Suprapubic skin (tissue), 4 donors: ENCODE data around the gene SSTR3. TPM values are rescaled to one million over a fixed set of nuclear protein-coding genes. Genes with fewer than 3 reads are reported as not detected.

Source experiments
- DNase-seq, 2 donors: peaks; one replicate each; pipeline ENCODE4 v3.0.0-alpha.2; 2019; ENCODE audit warnings: low spot score in 2 of 2
- H3K27ac ChIP-seq: fragments of 200-600 bp; sonication (generic); one replicate; pipeline ENCODE4 v1.5.1; 2019
- H3K27me3 ChIP-seq: fragments of 200-600 bp; sonication (generic); one replicate; pipeline ENCODE4 v1.5.1; 2019
- H3K36me3 ChIP-seq: fragments of 200-600 bp; sonication (generic); one replicate; pipeline ENCODE4 v1.5.1; 2019
- H3K4me1 ChIP-seq: fragments of 200-600 bp; sonication (generic); one replicate; pipeline ENCODE4 v1.5.1; 2019
- H3K4me3 ChIP-seq: fragments of 200-600 bp; sonication (generic); one replicate; pipeline ENCODE4 v1.5.1; 2019; ENCODE audit warnings: mild to moderate bottlenecking
- H3K9me3 ChIP-seq: fragments of 200-600 bp; sonication (generic); one replicate; pipeline ENCODE4 v1.5.1; 2019
- CTCF ChIP-seq, 2 donors: fragments of 200-600 bp in 1 of 2; fragments of 450-650 bp in 1 of 2; sonication (generic) in 1 of 2; IDR thresholded peaks; one replicate each; pipeline ENCODE4 v1.5.1; 2016 to 2019; ENCODE audit warnings: antibody characterized with exemption in 2 of 2, mild to moderate bottlenecking in 1 of 2, moderate library complexity in 1 of 2
- EP300 ChIP-seq: sonication (generic); formaldehyde crosslinking; IDR thresholded peaks from one replicate; pipeline ENCODE4 v1.6.1; 2017; ENCODE audit warnings: antibody characterized with exemption
- POLR2A ChIP-seq, 2 donors: fragments of 450-650 bp; IDR thresholded peaks; one replicate each; pipeline ENCODE4 v1.6.1; 2017; ENCODE audit warnings: antibody characterized with exemption in 2 of 2, mild to moderate bottlenecking in 2 of 2, moderate library complexity in 2 of 2
- POLR2AphosphoS5 ChIP-seq, 3 donors: sonication (generic); formaldehyde crosslinking; IDR thresholded peaks; one replicate each; pipeline ENCODE4 v1.6.1; 2017; ENCODE audit warnings: antibody characterized with exemption in 3 of 3
- WGBS: methylation state at CpG from one replicate; pipeline ENCODE4 v1.1.5; 2018; 5-methylcytosine and 5-hydroxymethylcytosine counted together
- total RNA-seq, 4 donors: library from RNA; depleted of rRNA; stranded (reverse); fragments of >200 nt; gene quantifications; one replicate each; pipeline ENCODE4 v1.1.0, GENCODE V29; 2016

Gene SSTR3
- total RNA-seq, 4 donors from 2014 or later = not detected

- Histone ChIP-seq H3K9me3 (no peaks in the 10 kb centered on the region), H3K4me3 (peak overlapping the region; percentile 13)
- DNase-seq = peak; percentile 82 to 85
These were observed 35.7 kb downstream of the SSTR3 start for GRCh38 chr22:37176464-37177061.

GRCh38 chr22:37175414-37176281, 36.6 kb downstream of the SSTR3 start:
- Histone ChIP-seq H3K27me3 (no peaks in the 10 kb centered on the region), H3K4me1 (peaks cover 51% of the 10 kb centered on the region), H3K9me3 (no peaks in the 10 kb centered on the region), H3K4me3 (peak overlapping the region; percentile 13), H3K27ac (peak overlapping the region; percentile 54), H3K36me3 (no peaks in the 10 kb centered on the region)
- peak; percentile 58 to 65 for DNase-seq
- TF ChIP-seq EP300 (no peak), POLR2AphosphoS5 (IDR thresholded peaks at IDR 0.05) (no peak)
- WGBS = 38% methylated on average over 18 of the region's 18 CpGs

More at GRCh38 chr22:37176464-37177061, 35.7 kb downstream of the SSTR3 start:
- peak overlapping the region; percentile 54 for H3K27ac ChIP-seq
- no peaks in the 10 kb centered on the region for H3K36me3 ChIP-seq
- WGBS = 14% methylated on average over 23 of the region's 23 CpGs
- TF ChIP-seq EP300 (no peak), POLR2A (IDR thresholded peaks at IDR 0.05) (peak in 1 of 2 donors; percentile 16), POLR2AphosphoS5 (IDR thresholded peaks at IDR 0.05) (peak in 1 of 3 donors; percentile 53), CTCF (IDR thresholded peaks at IDR 0.05) (no peak)
- no peaks in the 10 kb centered on the region for H3K27me3 ChIP-seq
- peaks cover 51% of the 10 kb centered on the region for H3K4me1 ChIP-seq

GRCh38 chr22:37174964-37175363, 37.3 kb downstream of the SSTR3 start:
- H3K4me1 ChIP-seq = peaks cover 51% of the 10 kb centered on the region
- H3K36me3 ChIP-seq = no peaks in the 10 kb centered on the region
- H3K27ac ChIP-seq = no peak overlapping the region
- TF ChIP-seq POLR2AphosphoS5 (IDR thresholded peaks at IDR 0.05) (no peak), POLR2A (IDR thresholded peaks at IDR 0.05) (no peak), CTCF (IDR thresholded peaks at IDR 0.05) (no peak), EP300 (no peak)
- no peaks in the 10 kb centered on the region for H3K27me3 ChIP-seq
- peak in 1 of 2 donors; percentile 5 for DNase-seq
- no peak overlapping the region for H3K4me3 ChIP-seq
- WGBS = 89% methylated on average over 9 of the region's 9 CpGs
- H3K9me3 ChIP-seq = no peaks in the 10 kb centered on the region

GRCh38 chr22:37173709-37174108, 38.6 kb downstream of the SSTR3 start:
- WGBS = 86% methylated on average over 1 of the region's 6 CpGs
- no peak for TF ChIP-seq POLR2A (IDR thresholded peaks at IDR 0.05)
- peak in 1 of 3 donors; percentile 36 for TF ChIP-seq POLR2AphosphoS5 (IDR thresholded peaks at IDR 0.05)
- TF ChIP-seq CTCF (IDR thresholded peaks at IDR 0.05) = no peak
- TF ChIP-seq EP300 = no peak
- Histone ChIP-seq H3K27ac (no peak overlapping the region), H3K36me3 (no peaks in the 10 kb centered on the region), H3K4me3 (no peak overlapping the region), H3K9me3 (no peaks in the 10 kb centered on the region), H3K4me1 (peaks cover 39% of the 10 kb centered on the region), H3K27me3 (no peaks in the 10 kb centered on the region)
- DNase-seq = peak; percentile 80 to 84

GRCh38 chr22:37172266-37173245, 39.7 kb downstream of the SSTR3 start:
- H3K36me3 ChIP-seq = no peaks in the 10 kb centered on the region
- H3K27me3 ChIP-seq = no peaks in the 10 kb centered on the region
- peak; percentile 47 to 52 for DNase-seq
- H3K4me1 ChIP-seq = peaks cover 35% of the 10 kb centered on the region
- TF ChIP-seq POLR2AphosphoS5 (IDR thresholded peaks at IDR 0.05) = no peak
- no peak for TF ChIP-seq CTCF (IDR thresholded peaks at IDR 0.05)
- TF ChIP-seq EP300 = no peak
- TF ChIP-seq POLR2A (IDR thresholded peaks at IDR 0.05) = no peak
- H3K4me3 ChIP-seq = no peak overlapping the region
- H3K27ac ChIP-seq = no peak overlapping the region
- H3K9me3 ChIP-seq = no peaks in the 10 kb centered on the region
- WGBS = 68% methylated on average over 14 of the region's 14 CpGs
